HG03097 (cell line): ENCODE results near the gene SLC39A3.
A peak's percentile ranks its signal among the peaks of the same experiment; 100 is the strongest.

Experiments used
- ATAC-seq: cut with Tn5 transposase; IDR thresholded peaks from one replicate; pipeline ENCODE4 v1.9.1; 2021; ENCODE audit not compliant: unreplicated experiment, low FRiP score

SLC39A3 gene, protein sequence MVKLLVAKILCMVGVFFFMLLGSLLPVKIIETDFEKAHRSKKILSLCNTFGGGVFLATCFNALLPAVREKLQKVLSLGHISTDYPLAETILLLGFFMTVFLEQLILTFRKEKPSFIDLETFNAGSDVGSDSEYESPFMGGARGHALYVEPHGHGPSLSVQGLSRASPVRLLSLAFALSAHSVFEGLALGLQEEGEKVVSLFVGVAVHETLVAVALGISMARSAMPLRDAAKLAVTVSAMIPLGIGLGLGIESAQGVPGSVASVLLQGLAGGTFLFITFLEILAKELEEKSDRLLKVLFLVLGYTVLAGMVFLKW

GRCh38 chr19:2739602-2740313 is at the start of gene SLC39A3:
TSS of gene SLC39A3 (minus strand) at chr19:2740017. CDS start at chr19:2737257, 2,760 bp downstream.
- peak; percentile 95 for ATAC-seq

GRCh38 chr19:2788237-2788636 is 48.4 kb upstream of the SLC39A3 start:
- no peak for ATAC-seq

GRCh38 chr19:2787115-2787514 is 47.3 kb upstream of the SLC39A3 start:
- ATAC-seq = no peak

GRCh38 chr19:2785244-2785997 is 45.6 kb upstream of the SLC39A3 start, which contains the start of gene THOP1:
TSS of gene THOP1 (plus strand) at chr19:2785503. CDS start at chr19:2785663, 160 bp downstream.
- peak; percentile 64 for ATAC-seq

- ATAC-seq = no peak
Measured at GRCh38 chr19:2783781-2784145, 43.9 kb upstream of the SLC39A3 start.

GRCh38 chr19:2782936-2783780 is 43.3 kb upstream of the SLC39A3 start, which contains the start of gene SGTA:
TSS of gene SGTA (minus strand) at chr19:2783273. CDS start at chr19:2769068, 14,205 bp downstream.
- peak; percentile 72 for ATAC-seq

- ATAC-seq = no peak
Measured at GRCh38 chr19:2782329-2782935, 42.6 kb upstream of the SLC39A3 start.

- no peak for ATAC-seq
Measured at GRCh38 chr19:2780284-2780683, 40.5 kb upstream of the SLC39A3 start.

DNA sequence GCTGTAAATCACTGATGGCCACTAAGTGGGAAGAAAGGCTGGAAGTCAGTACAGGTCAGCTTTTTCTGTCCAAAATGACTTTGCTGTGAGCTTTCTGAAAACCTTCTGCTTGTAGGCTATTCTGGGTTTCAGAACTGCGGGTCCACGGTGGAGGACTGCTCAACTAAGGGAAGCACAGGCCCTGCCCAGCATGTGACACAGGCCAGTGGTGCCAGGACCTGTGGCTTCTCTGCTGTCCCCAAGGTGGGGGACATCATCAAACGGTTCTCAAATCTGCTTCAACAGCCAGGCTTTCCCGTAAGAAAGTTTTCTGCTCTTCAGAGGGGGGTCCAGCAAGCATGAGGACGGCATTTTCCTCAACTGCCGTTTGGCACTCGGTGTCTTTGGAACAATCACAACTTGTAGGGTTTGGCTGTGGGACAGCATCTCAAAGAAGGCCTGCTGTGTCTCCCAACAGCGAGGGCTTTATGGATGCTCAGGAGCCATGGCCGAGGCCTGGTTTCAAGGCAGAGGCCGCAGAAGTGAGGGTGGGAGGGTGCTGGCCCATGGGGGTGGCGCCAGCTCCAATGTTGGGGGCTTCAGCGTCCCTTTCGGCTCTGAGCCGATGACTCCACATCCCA is 39.4 kb upstream of the SLC39A3 start:
- ATAC-seq = no peak

GRCh38 chr19:2777952-2778683 is 38.3 kb upstream of the SLC39A3 start:
- ATAC-seq = no peak

GRCh38 chr19:2775556-2776430 is 36.0 kb upstream of the SLC39A3 start:
- no peak for ATAC-seq

DNA sequence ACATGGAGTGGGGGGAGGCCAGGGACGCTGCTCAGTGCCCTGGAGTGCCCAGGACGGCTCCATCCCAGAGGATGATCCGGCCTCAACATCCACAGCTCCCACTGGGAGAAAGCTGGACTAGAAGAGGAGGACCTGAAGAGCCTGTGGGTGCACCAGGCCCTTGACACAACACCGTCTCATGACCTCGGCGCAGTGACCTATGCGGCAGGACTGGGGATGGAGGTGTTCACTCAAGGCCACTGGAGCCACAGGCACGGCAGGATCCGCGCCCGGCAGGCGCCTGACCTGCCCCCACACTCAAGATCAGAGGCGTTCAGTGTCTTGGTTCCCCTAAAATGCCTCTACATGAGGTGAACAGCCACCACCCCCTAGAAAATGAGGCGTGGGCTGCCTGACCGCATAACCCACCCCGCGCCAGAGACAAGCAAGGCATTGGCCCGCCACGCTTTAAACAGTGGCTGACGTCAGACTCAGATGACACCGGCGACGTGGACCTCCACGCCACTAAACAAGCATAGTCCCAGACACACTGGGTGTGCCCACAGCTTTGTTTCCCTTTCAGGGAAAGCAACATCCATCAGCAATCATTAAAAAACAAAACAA is 35.2 kb upstream of the SLC39A3 start:
- no peak for ATAC-seq

GRCh38 chr19:2774083-2774679 is 34.4 kb upstream of the SLC39A3 start:
- no peak for ATAC-seq

GRCh38 chr19:2771786-2772674 is 32.2 kb upstream of the SLC39A3 start:
- ATAC-seq = no peak

- no peak for ATAC-seq
Measured at GRCh38 chr19:2770055-2771013, 30.5 kb upstream of the SLC39A3 start.
